WTC11 (cell line): ENCODE results near the gene MYOC. TPM values are rescaled to one million over a fixed set of nuclear protein-coding genes. Genes with fewer than 3 reads are reported as not detected.

Experiments used
- ATAC-seq: fragments of 200-7000 bp; cut with Tn5 transposase; 2 replicates; pipeline ENCODE4 v1.10.0; 2021; ENCODE audit warnings: mild to moderate bottlenecking, moderate library complexity
- CTCF ChIA-PET: fragments of 300-600 bp; sonication (Branson Sonifier 250); formaldehyde crosslinking; loops from one replicate; lab custom pipeline; 2021; ENCODE audit warnings: antibody characterized with exemption; lab: Charles Lee
- POLR2A ChIA-PET: fragments of 350-600 bp; sonication (Branson Sonifier 250); formaldehyde crosslinking; loops from one replicate; lab custom pipeline; 2021; ENCODE audit warnings: antibody characterized with exemption; lab: Charles Lee
- DNase-seq: peaks from one replicate; pipeline ENCODE4 v3.0.0; 2021; ENCODE audit warnings: low spot score
- H3K27ac Mint-ChIP-seq: 2 replicates; pipeline ENCODE4 v1.8.0; 2021; ENCODE audit warnings: mixed read lengths
- H3K27me3 Mint-ChIP-seq: 2 replicates; pipeline ENCODE4 v1.8.0; 2021; ENCODE audit warnings: low read depth, mild to moderate bottlenecking, moderate library complexity, mixed read lengths
- H3K36me3 Mint-ChIP-seq: 2 replicates; pipeline ENCODE4 v1.8.0; 2021; ENCODE audit warnings: mixed read lengths
- H3K4me1 Mint-ChIP-seq: 2 replicates; pipeline ENCODE4 v1.8.0; 2022; ENCODE audit warnings: mixed read lengths
- H3K4me3 Mint-ChIP-seq: 2 replicates; pipeline ENCODE4 v1.8.0; 2021; ENCODE audit warnings: mild to moderate bottlenecking, moderate library complexity, mixed read lengths
- H3K9me3 Mint-ChIP-seq: 2 replicates; pipeline ENCODE4 v1.8.0; 2021; ENCODE audit warnings: mixed read lengths
- CREM ChIP-seq: sonication (generic); formaldehyde crosslinking; IDR thresholded peaks from 2 replicates; pipeline ENCODE4 v1.8.1; 2022; ENCODE audit warnings: mild to moderate bottlenecking, missing genetic modification reagents, moderate library complexity
- KAT7 ChIP-seq: sonication (generic); formaldehyde crosslinking; IDR thresholded peaks from 2 replicates; pipeline ENCODE4 v1.8.1; 2023; ENCODE audit warnings: missing genetic modification reagents, mild to moderate bottlenecking, borderline replicate concordance
- NFYB ChIP-seq: sonication (generic); formaldehyde crosslinking; conservative IDR thresholded peaks from 2 replicates; pipeline ENCODE4 v1.8.0; 2022; ENCODE audit warnings: low read depth, missing genetic modification reagents
- NR3C1 ChIP-seq: sonication (generic); formaldehyde crosslinking; conservative IDR thresholded peaks from 2 replicates; pipeline ENCODE4 v1.8.1; 2023; ENCODE audit warnings: low read depth, mild to moderate bottlenecking, missing genetic modification reagents
- OVOL2 ChIP-seq: fragments of 250-450 bp; sonication (Bioruptor Pico); IDR thresholded peaks from 2 replicates; pipeline ENCODE4 v1.9.0; 2021; ENCODE audit warnings: mild to moderate bottlenecking, borderline replicate concordance
- RORB ChIP-seq: fragments of 250-450 bp; sonication (Bioruptor Pico); IDR thresholded peaks from 2 replicates; pipeline ENCODE4 v1.9.0; 2021; ENCODE audit warnings: mild to moderate bottlenecking
- TCF7 ChIP-seq: sonication (generic); formaldehyde crosslinking; IDR thresholded peaks from 2 replicates; pipeline ENCODE4 v1.8.0; 2022; ENCODE audit warnings: mild to moderate bottlenecking, low read depth, missing genetic modification reagents, moderate library complexity
- total RNA-seq: library from RNA; stranded (reverse); gene quantifications from 3 replicates; pipeline ENCODE4 v1.2.3, GENCODE V29; 2021
- TF ChIP-seq, protein P1 (sequence below): sonication (generic); formaldehyde crosslinking; IDR thresholded peaks from 2 replicates; pipeline ENCODE4 v1.8.1; 2023; ENCODE audit warnings: mild to moderate bottlenecking, moderate library complexity, missing genetic modification reagents
- TF ChIP-seq, protein P2 (sequence below): fragments of 250-450 bp; sonication (Bioruptor Pico); IDR thresholded peaks from 2 replicates; pipeline ENCODE4 v1.9.0; 2021; ENCODE audit warnings: moderate library complexity, mild to moderate bottlenecking, inconsistent platforms, borderline replicate concordance
- TF ChIP-seq, protein P3 (sequence below): sonication (generic); formaldehyde crosslinking; IDR thresholded peaks from 2 replicates; pipeline ENCODE4 v1.8.1; 2022; ENCODE audit warnings: mild to moderate bottlenecking, moderate library complexity, missing genetic modification reagents
- TF ChIP-seq, protein P4 (sequence below): fragments of 250-450 bp; sonication (Bioruptor Pico); IDR thresholded peaks from 2 replicates; pipeline ENCODE4 v1.9.0; 2021; ENCODE audit warnings: mild to moderate bottlenecking
- TF ChIP-seq, protein P5 (sequence below): sonication (generic); formaldehyde crosslinking; IDR thresholded peaks from 2 replicates; pipeline ENCODE4 v1.8.0; 2022; ENCODE audit warnings: mild to moderate bottlenecking, missing genetic modification reagents
- TF ChIP-seq, protein P6 (sequence below): sonication (generic); formaldehyde crosslinking; IDR thresholded peaks from 2 replicates; pipeline ENCODE4 v1.8.1; 2022; ENCODE audit warnings: mild to moderate bottlenecking, missing genetic modification reagents, moderate library complexity, borderline replicate concordance
- TF ChIP-seq, protein P7 (sequence below): fragments of 250-450 bp; sonication (Bioruptor Pico); conservative IDR thresholded peaks from 2 replicates; pipeline ENCODE4 v1.9.0; 2021; ENCODE audit warnings: mild to moderate bottlenecking

The MYOC gene
- total RNA-seq, 1 experiment from 2014 or later = not detected

DNA sequence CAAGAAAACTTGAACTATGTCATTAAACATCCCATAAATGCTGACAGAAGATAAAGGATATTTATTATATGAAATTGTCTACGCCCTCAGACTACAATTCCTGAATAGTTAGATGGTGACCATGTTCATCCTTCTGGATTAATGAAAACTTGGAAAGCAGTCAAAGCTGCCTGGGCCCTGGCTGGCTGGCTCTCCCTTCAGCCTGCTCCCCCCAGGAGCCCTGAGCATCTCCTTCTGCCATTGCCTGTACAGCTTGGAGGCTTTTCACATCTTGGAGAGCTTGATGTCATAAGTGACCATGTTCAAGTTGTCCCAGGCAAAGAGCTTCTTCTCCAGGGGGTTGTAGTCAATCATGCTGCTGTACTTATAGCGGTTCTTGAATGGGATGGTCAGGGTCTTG, 16.8 kb downstream of the MYOC start (continued):
- TF ChIP-seq, protein P1, sequence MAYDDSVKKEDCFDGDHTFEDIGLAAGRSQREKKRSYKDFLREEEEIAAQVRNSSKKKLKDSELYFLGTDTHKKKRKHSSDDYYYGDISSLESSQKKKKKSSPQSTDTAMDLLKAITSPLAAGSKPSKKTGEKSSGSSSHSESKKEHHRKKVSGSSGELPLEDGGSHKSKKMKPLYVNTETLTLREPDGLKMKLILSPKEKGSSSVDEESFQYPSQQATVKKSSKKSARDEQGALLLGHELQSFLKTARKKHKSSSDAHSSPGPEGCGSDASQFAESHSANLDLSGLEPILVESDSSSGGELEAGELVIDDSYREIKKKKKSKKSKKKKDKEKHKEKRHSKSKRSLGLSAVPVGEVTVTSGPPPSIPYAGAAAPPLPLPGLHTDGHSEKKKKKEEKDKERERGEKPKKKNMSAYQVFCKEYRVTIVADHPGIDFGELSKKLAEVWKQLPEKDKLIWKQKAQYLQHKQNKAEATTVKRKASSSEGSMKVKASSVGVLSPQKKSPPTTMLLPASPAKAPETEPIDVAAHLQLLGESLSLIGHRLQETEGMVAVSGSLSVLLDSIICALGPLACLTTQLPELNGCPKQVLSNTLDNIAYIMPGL = no peak
- TF ChIP-seq TCF7 = no peak

DNA sequence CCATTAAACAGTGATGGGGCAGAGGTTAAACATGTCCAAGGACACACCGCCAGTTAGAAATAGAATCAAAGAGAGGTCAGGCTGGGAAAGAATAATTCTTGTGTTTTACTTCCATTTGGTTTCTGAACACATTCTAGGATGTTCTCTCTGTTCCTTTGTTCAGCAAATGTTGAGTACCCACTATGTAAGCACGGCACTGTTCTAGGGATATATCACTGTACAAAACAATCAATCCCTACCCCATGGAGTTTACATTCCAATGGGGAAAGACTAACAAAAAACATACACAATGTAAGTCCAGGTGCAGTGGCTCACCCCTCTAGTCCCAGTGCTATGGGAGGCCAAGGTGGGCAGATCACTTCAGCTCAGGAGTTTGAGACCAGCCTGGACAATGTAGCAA, 24.3 kb downstream of the MYOC start:
- POLR2A ChIA-PET = no interaction called here
- ATAC-seq (no peak), DNase-seq (no peak)
- peaks cover 19% of the 10 kb centered on the region for H3K9me3 Mint-ChIP-seq
- no peak overlapping the region for H3K27ac Mint-ChIP-seq
- H3K36me3 Mint-ChIP-seq = no peaks in the 10 kb centered on the region
- TF ChIP-seq, protein P2, sequence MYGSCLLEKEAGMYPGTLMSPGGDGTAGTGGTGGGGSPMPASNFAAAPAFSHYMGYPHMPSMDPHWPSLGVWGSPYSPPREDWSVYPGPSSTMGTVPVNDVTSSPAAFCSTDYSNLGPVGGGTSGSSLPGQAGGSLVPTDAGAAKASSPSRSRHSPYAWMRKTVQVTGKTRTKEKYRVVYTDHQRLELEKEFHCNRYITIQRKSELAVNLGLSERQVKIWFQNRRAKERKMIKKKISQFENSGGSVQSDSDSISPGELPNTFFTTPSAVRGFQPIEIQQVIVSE = no peak
- TF ChIP-seq, protein P3, sequence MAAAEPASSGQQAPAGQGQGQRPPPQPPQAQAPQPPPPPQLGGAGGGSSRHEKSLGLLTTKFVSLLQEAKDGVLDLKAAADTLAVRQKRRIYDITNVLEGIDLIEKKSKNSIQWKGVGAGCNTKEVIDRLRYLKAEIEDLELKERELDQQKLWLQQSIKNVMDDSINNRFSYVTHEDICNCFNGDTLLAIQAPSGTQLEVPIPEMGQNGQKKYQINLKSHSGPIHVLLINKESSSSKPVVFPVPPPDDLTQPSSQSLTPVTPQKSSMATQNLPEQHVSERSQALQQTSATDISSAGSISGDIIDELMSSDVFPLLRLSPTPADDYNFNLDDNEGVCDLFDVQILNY = no peak
- TF ChIP-seq RORB (CRISPR knock-in tag) (no peak), OVOL2 (CRISPR knock-in tag) (no peak), NFYB (CRISPR knock-in tag) (no peak), CREM (CRISPR knock-in tag) (no peak), KAT7 (CRISPR knock-in tag) (no peak), NR3C1 (no peak)
- TF ChIP-seq, protein P4, sequence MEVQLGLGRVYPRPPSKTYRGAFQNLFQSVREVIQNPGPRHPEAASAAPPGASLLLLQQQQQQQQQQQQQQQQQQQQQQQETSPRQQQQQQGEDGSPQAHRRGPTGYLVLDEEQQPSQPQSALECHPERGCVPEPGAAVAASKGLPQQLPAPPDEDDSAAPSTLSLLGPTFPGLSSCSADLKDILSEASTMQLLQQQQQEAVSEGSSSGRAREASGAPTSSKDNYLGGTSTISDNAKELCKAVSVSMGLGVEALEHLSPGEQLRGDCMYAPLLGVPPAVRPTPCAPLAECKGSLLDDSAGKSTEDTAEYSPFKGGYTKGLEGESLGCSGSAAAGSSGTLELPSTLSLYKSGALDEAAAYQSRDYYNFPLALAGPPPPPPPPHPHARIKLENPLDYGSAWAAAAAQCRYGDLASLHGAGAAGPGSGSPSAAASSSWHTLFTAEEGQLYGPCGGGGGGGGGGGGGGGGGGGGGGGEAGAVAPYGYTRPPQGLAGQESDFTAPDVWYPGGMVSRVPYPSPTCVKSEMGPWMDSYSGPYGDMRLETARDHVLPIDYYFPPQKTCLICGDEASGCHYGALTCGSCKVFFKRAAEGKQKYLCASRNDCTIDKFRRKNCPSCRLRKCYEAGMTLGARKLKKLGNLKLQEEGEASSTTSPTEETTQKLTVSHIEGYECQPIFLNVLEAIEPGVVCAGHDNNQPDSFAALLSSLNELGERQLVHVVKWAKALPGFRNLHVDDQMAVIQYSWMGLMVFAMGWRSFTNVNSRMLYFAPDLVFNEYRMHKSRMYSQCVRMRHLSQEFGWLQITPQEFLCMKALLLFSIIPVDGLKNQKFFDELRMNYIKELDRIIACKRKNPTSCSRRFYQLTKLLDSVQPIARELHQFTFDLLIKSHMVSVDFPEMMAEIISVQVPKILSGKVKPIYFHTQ (CRISPR knock-in tag) = no peak
- TF ChIP-seq, protein P5, sequence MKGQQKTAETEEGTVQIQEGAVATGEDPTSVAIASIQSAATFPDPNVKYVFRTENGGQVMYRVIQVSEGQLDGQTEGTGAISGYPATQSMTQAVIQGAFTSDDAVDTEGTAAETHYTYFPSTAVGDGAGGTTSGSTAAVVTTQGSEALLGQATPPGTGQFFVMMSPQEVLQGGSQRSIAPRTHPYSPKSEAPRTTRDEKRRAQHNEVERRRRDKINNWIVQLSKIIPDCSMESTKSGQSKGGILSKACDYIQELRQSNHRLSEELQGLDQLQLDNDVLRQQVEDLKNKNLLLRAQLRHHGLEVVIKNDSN (CRISPR knock-in tag) = no peak
- TF ChIP-seq, protein P6, sequence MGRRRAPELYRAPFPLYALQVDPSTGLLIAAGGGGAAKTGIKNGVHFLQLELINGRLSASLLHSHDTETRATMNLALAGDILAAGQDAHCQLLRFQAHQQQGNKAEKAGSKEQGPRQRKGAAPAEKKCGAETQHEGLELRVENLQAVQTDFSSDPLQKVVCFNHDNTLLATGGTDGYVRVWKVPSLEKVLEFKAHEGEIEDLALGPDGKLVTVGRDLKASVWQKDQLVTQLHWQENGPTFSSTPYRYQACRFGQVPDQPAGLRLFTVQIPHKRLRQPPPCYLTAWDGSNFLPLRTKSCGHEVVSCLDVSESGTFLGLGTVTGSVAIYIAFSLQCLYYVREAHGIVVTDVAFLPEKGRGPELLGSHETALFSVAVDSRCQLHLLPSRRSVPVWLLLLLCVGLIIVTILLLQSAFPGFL = no peak
- TF ChIP-seq, protein P7, sequence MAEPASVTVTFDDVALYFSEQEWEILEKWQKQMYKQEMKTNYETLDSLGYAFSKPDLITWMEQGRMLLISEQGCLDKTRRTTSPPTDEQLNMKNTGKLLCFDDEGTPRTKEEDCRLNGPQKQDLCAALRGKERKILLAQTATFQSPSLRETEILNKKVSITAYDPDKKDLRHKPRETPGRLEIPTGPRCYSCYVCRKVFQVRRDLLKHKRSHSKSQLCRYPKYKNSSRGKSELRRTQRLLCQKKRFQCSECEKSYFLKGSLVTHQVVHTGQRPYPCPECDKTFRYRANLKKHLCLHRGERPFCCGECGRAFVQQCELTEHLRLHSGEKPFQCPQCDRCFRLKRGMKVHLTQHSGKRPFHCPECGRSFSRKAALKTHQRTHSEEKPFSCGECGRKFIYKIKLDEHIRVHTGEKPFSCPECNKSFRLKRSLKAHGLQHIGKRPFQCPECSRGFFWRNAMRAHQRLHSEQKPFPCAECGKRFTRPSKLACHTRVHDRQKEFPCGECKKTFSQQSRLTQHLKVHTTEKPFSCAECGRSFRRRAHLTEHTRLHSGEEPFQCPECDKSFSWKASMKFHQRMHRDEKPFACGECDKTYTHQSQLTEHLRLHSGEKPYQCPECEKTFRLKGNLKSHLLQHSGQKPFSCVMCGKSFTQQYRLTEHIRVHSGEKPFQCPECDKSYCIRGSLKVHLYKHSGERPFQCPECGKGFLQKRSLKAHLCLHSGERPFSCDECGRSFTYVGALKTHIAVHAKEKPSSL (CRISPR knock-in tag) = no peak
- peaks cover 3% of the 10 kb centered on the region; the same call in 1 of the 2 replicates for H3K27me3 Mint-ChIP-seq
- CTCF ChIA-PET = no interaction called here
- no peak overlapping the region for H3K4me3 Mint-ChIP-seq
- H3K4me1 Mint-ChIP-seq = 0 out of 2 replicates have a peak, but pooled peaks cover 7% of the 10 kb centered on the region
